GM19438 (cell line): ENCODE data around the gene SFTA2.
"Not testable (repeated sequence)": the region's sequence is repeated elsewhere in the genome, so short reads cannot be mapped to it uniquely, and the experiment has no call there.

Experiments
- ATAC-seq: cut with Tn5 transposase; IDR thresholded peaks from one replicate; pipeline ENCODE4 v1.9.1; 2021; ENCODE audit warnings: low read depth; ENCODE audit not compliant: unreplicated experiment

Gene SFTA2

DNA sequence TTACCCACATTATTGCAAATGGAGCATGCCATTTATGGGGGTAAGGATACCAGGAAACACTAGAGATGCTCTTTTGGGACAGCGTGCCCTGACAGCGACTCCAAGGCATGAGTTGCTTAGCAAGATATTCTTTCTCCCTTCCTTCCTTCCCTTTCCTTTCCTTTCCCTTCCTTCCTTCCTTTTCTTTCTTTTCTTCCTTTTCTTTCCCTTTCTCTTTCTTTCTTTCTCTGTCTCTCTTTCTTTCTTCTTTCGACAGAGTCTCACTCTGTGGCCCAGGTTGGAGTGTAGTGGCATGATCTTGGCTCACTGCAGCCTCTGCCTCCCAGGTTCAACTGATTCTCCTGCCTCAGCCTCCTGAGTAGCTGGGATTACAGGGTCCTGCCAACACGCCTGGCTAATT lies 12.1 kb upstream of the SFTA2 start:
- no peak for ATAC-seq

DNA sequence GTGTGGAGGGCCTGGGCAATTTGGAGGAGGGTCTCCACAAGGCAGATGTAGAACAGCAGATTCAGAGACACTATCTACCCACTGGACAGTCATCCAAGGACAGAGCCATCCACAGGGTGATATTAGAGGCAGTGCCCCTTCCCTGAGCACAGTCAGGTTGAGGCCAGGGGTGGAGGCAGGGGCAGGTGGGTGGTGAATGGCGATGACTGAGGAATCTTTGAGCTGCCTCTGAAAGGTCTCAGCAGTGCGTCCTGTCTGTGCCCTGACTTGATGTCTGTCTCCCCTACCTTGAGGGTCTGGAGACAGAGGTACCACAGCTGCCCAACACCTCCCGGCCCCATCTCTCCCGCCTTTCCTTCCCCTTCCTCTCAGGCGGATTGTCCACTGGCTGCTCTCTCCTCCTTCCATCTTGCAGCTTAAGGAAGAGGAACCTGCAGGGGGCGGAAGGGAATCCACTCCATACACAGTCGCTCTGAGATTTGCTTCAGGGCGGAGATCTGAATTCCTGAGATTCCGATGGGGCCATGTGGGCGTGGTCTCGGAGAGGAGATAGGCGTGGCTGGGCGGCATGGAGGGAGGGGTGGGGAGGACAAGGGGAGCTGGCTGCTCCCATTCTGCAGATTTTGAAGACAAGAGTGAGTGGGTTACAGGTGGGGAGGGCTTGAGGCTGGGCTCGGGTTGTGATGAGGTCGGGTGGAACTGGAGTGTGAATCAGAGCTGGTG lies 10.5 kb upstream of the SFTA2 start:
- ATAC-seq: no peak

DNA sequence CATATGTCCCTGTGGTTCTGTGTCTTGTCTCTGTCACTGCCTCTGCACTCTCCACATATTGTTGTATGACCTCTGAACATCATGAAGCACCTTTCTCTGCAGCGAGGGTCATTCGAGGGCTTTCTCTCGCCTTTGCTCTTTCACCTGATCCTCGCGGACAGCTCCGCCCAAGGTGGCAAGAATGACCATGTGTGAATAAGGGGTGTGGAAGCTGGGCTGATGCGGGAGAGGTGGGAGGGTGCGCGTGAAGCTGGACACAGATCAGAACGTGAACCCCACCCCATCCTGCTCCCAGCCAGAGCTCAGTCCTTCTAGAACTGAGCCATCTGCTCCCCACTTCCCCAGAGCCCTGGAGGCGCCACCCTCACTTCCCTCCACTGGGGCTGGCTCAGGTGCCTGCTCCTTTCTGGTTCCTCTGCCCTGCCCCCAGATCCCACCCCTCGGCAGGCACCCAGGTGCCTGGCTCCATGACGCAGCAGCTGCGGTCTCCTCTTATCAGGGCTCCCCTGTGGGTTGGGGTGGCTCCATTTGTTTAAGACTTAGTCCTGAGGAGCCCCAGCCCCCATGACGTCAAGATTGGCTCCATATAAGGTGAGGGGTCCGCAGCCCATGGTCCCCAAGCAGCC lies 8.5 kb upstream of the SFTA2 start, which contains the start of gene MUCL3:
Gene MUCL3 (plus strand): TSS at position 613 of the 626 bp plus-strand sequence. CDS start 27 bp downstream, outside the sequence.
- no peak for ATAC-seq

DNA sequence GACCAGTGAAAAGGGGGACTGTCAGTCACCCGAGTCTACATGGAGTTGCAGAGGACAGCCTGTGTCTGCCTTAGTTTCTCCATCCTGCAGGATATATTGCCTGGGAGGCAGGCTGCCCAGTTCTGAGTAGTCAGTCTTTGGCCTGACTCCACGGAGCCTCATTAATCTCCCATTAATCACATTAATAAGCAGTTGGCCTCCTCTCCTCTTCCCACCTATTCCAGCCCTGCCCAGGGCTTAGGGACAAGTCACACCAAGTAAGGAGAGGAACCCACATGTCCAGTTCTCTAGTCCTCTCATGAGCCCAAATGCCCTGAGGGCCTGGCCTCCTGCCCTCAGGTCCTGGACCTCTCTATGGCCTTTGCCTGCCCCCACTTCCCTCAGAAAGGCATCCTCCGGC lies 7.5 kb upstream of the SFTA2 start:
- no peak for ATAC-seq

DNA sequence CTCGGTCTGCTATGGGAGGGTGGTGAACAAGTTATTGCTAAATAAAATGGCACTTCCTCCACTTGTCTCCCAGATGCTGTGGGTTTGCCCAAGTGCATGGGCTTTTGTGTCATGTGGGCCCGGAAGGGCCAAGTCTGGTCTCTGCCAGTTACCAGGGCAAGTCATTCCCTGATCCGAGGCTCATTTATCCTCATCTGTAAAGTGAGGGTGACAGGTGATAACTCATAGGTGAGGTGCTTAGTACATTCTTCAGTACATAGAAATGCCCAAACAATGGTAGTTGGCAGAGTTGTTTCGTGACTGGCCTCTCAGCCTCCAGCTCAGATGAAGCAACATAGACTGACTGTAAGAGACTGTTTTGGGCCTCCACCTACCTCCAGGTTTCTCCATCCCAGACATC lies 6.8 kb upstream of the SFTA2 start:
- ATAC-seq: no peak

DNA sequence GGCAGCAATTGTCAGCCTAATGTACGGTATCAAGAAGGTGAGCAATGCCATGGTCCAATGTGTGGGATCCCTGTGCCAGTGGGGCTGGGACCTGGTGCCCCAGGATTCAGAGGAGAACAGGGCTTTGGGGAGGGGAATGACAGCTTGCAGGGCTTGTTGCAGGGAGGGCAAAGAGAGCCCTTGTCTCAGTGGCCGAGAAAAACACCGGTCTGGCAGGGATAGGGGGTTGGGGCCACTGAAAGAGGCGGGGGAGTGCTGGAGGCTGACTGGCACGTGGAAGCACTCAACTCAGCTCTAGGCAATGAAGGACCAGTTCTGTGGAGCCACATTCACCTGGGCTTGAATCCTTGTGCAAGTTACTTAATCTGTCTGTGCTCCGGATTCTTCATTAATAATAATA lies 5.3 kb upstream of the SFTA2 start:
- ATAC-seq: no peak

DNA sequence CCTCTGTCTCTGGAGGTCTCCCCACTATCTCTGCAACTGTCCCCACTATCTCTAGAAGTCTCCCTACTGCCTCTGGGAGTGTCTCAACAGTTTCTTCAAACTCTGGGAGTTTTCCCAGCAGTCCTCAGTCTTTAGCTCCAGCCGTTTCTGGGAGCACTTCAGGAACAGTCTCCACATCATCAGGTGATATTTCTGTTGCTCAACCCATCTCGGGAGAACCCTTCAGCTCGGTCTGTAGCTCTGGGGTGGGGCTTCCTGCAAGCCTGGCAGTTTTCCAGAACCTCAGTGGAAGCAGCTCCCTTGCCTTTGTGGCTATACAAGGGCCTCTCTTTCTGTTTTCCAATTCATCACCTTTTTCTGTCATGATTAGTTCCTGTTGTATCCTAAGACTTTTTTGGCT lies 3.0 kb upstream of the SFTA2 start:
- ATAC-seq: no peak

DNA sequence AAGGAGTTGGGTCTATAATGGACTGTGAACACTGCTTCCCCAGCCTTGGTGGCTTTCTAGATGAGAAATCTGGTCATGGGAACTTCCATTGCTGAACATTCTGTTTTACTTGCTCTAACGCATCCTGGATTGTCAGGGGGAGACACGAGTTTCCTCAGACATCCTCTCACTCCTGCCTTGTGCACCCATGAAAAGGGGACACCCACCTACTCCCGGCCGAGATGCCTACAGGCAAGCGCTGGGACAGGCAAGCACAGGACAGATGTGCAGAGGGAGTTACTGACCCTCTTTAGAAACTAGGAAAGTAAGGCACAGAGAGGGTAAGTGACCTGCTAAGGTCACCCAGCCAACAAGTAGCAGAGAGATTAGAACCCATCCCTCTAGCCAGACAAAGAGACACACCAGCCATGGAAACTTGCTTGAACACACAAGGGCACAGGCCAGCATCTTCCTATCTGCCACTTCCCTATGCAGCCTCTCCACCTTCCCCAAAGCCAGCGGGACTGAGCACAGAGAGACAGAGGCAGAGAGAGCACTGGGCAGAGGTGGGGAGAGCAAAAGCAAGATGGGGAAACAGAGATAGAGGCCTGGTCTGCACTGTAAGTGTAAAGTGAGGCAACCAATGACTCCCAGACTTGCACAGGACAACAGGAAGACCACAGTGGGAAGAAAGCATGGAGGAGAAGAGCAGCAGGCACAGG lies 845 bp upstream of the SFTA2 start:
- ATAC-seq: no peak

DNA sequence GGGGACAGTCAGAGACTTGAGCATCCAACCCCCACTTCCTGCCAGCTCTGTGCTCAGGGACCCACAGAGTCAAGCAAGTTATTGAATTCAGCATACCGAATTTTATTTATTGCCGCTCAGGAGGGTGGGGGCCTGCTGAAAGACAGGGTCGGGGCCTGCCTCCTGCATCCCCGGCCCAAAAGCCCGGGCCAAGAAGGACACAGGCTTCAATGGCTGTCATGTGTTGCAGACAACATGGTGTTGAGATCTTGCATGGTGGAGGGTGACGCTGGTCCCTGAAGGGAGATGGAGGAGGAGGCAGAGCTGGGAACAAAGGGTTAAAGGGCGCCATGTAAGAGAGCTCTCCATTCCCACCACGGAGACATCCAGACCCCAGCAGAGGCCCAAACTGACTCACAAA lies 698 bp downstream of the SFTA2 start:
- ATAC-seq: no peak

DNA sequence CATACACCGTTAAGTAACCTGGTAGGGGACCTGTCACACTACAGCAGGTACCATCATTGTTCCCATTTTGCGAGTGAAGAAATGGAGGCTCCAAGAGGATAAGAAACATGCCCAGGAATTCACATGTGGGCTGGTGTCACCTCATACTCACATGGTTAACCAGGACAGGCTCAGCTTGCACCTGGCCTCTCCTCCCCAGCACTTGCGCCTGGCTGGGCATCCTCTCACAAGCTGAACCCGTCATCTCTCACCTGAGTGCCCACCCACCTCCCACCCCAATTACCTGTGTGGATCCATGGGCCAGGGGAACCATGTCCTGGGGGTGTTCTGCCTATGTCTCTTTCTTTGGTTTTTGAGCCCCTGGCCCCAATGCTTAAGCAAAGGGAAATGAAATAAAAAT lies 1.5 kb downstream of the SFTA2 start:
- ATAC-seq: no peak

DNA sequence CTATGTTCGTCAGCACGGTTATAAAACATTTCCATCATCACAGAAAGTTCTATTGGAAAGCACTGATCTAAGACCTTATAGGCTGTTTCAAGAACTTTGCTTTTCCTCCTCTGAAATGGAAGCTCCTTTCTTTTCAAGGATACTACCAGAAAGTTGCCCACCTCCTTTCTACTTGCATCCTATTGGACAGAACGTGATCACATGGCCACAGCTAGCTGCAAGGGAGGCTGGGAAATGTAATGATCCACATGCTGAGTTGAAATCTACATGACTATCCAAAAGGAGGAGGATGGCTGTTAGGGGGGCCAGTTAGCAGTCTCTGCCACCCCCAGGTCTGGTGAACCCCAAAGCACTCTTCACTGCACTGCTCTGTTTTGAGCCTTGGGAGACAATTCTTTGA lies 3.3 kb downstream of the SFTA2 start:
- no peak for ATAC-seq

DNA sequence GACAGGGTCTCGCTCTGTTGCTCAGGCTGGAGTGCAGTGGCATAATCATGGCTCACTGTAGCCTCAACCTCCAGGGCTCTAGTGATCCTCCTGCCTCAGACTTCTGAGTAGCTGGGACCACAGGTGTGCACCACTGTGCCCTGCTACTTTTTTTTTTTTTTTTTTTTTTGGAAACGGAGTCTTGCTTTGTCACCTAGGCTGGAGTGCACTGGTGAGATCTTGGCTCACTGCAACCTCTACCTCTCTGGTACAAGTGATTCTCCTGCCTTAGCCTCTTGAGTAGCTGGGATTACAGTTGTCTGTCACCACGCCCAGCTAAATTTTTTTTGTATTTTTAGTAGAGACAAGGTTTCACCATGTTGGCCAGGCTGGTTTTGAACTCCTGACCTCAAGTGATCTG lies 4.9 kb downstream of the SFTA2 start:
- not testable (repeated sequence) for ATAC-seq

DNA sequence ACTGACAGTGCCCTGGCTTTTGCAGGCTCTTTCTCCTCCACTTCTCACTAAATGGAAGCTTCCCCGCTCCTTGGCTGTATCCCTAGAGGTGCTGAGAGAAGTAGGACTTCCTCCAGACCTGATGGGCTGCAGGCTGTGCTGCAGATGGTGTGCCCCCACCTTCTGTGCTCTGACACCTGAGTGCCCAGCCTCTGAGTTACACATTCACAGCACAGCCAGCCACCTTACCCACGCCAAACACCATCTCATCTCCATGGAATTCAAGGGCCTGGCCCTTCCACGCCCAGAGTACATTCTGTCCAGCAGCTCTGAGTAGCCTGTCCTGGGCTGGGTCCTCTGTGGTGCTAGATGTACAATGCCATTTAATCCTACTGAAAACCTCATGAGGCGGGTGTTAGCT lies 5.3 kb downstream of the SFTA2 start:
- ATAC-seq: no peak

DNA sequence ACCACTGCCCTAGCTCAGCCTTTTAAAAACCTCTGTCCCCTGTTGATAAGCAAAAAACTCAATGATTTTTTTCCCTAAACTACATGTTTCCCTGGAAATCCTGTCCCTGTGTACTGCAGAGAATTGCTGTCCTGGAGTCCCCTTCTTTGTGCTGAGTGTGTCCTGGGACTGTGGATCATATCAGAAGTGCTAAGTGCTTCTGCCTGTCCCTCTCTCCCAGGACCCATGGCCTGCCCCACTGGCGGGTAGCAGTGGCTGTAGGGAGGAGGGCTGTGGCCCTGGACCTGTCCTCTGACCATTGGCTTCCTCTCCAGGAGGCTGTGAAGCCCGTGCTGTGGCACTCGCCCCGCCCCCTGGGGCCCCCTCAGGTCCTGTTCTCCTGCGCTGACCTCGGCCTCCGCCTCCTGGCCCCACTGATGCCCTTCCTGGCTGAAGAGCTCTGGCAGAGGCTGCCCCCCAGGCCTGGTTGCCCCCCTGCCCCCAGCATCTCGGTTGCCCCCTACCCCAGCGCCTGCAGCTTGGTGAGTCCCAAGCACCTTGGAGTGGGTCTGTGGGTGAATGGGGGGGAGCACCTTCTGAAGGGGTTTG lies 7.8 kb downstream of the SFTA2 start:
- not testable (repeated sequence) for ATAC-seq

DNA sequence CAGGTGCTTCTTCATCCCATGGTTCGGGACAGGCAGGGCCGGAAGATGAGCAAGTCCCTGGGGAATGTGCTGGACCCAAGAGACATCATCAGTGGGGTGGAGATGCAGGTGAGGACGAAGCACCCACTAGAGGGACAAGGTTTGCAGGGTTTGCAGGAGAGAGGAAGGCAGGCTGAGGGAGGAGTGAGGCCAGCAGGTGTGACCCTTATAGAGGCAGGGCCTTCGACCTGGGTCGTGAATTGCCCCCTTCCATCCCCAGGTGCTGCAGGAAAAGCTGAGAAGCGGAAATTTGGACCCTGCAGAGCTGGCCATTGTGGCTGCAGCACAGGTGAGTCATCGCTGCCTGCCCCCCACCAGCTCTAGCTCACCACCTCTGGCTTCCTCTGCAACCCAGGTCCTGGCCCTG lies 9.5 kb downstream of the SFTA2 start:
- no peak for ATAC-seq

DNA sequence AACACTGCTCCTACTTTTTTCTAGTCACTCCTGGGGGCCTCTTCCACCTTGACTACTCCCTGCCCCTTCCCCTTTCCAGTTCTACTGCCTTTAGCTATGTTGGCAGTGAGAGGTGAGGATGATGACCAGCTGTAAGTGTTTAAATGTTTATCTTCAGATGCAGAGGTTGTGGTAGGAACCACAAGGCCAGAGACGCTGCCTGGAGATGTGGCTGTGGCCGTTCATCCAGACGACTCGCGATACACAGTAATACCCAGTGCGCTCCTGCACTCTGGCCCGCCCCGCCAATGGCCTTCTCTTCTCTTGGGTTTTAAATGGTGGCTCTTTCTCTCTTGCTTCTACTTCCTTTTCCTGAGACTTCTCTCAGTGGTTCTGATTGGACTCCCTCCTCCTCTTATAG lies 13.3 kb downstream of the SFTA2 start:
- ATAC-seq: no peak

DNA sequence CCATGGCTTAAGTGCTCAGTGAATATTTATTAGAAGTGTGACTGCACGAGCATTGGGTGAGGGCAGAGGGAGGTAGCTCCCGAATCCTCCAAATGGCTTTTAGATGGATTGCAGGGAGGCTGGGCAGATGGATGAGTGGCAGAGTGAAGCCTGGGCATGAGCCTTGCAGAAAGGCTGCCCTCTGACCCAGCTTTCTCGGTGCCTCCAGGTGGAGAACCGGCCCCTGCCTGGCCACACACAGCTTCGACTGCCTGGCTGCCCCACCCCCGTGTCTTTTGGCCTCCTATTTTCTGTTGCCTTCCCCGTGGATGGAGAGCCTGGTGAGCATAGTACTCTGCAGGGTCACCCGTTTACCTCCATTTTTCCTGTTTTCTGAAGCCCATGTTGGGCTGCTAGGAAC lies 14.5 kb downstream of the SFTA2 start:
- ATAC-seq: no peak

DNA sequence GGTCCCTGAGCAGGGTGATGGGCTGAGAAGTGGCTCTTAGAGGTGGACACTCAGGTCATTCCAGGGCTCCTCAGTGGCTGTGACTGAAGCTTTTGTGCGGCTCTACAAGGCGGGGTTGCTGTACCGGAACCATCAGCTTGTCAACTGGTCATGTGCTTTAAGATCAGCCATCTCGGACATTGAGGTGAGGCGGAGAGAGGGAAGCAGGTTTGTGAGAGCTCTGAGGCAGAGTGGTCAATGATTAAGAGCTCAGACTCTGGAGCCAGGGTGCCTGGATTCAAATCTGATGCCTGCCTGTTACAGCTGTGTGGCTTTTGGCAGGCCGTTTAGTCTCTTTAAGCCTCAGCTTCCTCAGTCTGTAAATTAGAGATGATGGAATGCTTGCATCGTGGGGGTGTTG lies 14.9 kb downstream of the SFTA2 start:
- ATAC-seq: no peak

DNA sequence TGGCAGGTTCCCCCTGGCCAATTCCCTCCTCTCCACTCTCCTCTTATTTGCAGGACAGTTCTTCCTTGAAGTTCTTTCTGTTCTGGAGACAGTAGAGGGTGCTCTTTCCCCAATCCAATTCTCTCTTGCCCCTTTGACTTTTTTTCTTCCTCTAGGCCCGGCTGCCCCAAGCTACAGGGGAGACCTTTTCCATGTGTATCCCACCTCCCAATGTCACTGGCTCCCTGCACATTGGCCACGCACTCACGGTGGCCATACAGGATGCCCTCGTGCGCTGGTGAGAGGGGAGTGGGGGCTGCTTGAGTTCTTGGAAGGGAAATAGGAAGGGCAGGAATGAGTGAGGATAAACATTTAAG lies 16.4 kb downstream of the SFTA2 start:
- no peak for ATAC-seq

DNA sequence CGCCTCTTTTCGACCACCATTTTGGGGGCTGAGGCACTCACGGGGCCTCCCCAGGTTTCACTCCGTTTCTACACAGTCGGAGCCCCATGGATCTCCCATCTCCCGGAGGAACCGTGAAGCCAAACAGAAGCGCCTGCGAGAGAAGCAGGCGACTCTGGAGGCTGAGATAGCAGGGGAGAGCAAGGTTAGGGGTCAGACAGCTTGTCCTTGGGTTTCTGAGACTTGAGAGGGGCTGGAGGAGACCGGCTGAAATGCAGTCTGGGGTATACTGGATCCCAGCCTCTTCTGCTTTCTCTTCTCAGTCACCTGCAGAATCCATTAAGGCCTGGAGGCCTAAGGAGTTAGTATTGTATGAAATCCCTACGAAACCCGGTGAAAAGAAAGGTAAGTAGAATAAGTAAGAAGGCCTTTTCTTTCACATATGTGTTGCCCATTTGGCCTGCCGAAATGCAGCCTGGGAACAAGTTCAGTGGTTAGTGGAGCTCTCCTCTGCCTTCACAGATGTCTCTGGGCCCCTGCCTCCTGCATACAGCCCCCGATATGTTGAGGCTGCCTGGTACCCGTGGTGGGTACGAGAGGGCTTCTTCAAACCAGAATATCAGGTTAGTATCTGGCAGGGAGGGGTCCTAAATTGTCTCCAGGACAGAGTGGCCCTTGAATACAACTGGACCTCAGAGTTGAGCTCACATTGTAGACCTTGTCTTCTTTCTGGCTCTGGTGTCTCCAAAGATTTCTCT lies 16.9 kb downstream of the SFTA2 start:
- no peak for ATAC-seq
